ENCODE data around the gene PIK3R4. TPM values are rescaled to one million over a fixed set of nuclear protein-coding genes. Genes with fewer than 3 reads are reported as not detected.

PIK3R4 gene
- total RNA-seq, 1 experiment from 2014 or later = 21.5 TPM

- no peaks in the 10 kb centered on the region for H4K20me1 ChIP-seq (ENCODE audit: low read length)
- TF ChIP-seq, protein P1, sequence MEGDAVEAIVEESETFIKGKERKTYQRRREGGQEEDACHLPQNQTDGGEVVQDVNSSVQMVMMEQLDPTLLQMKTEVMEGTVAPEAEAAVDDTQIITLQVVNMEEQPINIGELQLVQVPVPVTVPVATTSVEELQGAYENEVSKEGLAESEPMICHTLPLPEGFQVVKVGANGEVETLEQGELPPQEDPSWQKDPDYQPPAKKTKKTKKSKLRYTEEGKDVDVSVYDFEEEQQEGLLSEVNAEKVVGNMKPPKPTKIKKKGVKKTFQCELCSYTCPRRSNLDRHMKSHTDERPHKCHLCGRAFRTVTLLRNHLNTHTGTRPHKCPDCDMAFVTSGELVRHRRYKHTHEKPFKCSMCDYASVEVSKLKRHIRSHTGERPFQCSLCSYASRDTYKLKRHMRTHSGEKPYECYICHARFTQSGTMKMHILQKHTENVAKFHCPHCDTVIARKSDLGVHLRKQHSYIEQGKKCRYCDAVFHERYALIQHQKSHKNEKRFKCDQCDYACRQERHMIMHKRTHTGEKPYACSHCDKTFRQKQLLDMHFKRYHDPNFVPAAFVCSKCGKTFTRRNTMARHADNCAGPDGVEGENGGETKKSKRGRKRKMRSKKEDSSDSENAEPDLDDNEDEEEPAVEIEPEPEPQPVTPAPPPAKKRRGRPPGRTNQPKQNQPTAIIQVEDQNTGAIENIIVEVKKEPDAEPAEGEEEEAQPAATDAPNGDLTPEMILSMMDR (conservative IDR thresholded peaks at IDR 0.05; ENCODE audit: low read depth, low read length) = peak; percentile 68
- no peak for TF ChIP-seq EZH2phosphoT487 (IDR thresholded peaks at IDR 0.05; ENCODE audit: borderline replicate concordance, low read length)
- H2AFZ ChIP-seq (ENCODE audit: low read length) = no peak overlapping the region
- H3K27me3 ChIP-seq (ENCODE audit: low read length) = no peaks in the 10 kb centered on the region
- H3F3A ChIP-seq (ENCODE audit: low read length, unreplicated experiment) = no peaks in the 10 kb centered on the region
- ATAC-seq (peak; percentile 31; the same call in 1 of the 2 replicates), DNase-seq (peak; percentile 58)
- no peaks in the 10 kb centered on the region for H3K79me2 ChIP-seq (ENCODE audit: low read length)
- CTCF ChIA-PET = no interaction called here
- POLR2A ChIA-PET (ENCODE audit: unreplicated experiment) = no interaction called here
- no peaks in the 10 kb centered on the region for H3K9me3 ChIP-seq (ENCODE audit: low read length)
- intact Hi-C loops (cut with micrococcal nuclease) = loop anchor here (1.0 kb wide), 1 partner anchor 194 kb away; no protein-coding TSS in a partner anchor
- no peak overlapping the region for H3K27ac ChIP-seq (ENCODE audit: low read length)
- H3K4me2 ChIP-seq (ENCODE audit: low read length) = no peak overlapping the region
- no peaks in the 10 kb centered on the region for H3K4me1 ChIP-seq (ENCODE audit: insufficient read depth, low read length)
- no peak overlapping the region for H3K9ac ChIP-seq (ENCODE audit: low read length)
- no peaks in the 10 kb centered on the region for H3K9me2 ChIP-seq (replicated peaks; ENCODE audit: low read length)
- BruUV-seq (replicated peaks) = no TSS peak
- no peak overlapping the region for H3K4me3 ChIP-seq (ENCODE audit: low read length)
- H3K36me3 ChIP-seq (ENCODE audit: low read depth, low read length) = peaks cover 20% of the 10 kb centered on the region
These were observed 46.9 kb downstream of the PIK3R4 start for GRCh38 chr3:130699765-130700164.

DNA sequence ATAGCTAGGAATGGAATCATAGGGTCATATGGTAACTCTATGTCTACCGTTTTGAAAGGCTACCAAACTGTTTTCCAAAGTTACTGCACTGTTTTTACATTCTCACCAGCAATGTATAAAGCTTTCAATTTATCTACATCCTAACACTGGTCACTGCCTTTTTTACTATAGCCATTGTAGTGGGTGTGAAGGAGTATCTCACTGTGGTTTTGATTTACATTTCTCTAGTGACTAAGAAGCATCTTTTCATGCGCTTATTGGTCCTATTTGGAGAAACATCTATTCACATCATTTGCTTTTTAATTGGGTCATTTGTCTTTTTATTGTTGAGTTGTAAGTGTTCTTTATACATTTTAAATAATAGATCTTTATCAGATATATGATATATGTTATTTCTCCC lies 53.3 kb downstream of the PIK3R4 start:
- no peak for TF ChIP-seq EZH2 (IDR thresholded peaks at IDR 0.05; ENCODE audit: low read length, unreplicated experiment)
- TF ChIP-seq, protein P1 (conservative IDR thresholded peaks at IDR 0.05; ENCODE audit: low read depth, low read length) = no peak
- no peak for TF ChIP-seq EZH2phosphoT487 (IDR thresholded peaks at IDR 0.05; ENCODE audit: borderline replicate concordance, low read length)
- no peak overlapping the region for H2AFZ ChIP-seq (ENCODE audit: low read length)
- intact Hi-C loops (cut with micrococcal nuclease) = no loop called here
- no peaks in the 10 kb centered on the region for H3K9me2 ChIP-seq (replicated peaks; ENCODE audit: low read length)
- DNase-seq (no peak), ATAC-seq (no peak)
- H3K27ac ChIP-seq (ENCODE audit: low read length) = no peak overlapping the region
- no peaks in the 10 kb centered on the region for H3K27me3 ChIP-seq (ENCODE audit: low read length)
- no peak overlapping the region for H3K4me3 ChIP-seq (ENCODE audit: low read length)
- no peaks in the 10 kb centered on the region for H3K79me2 ChIP-seq (ENCODE audit: low read length)
- BruUV-seq (replicated peaks) = no TSS peak
- CTCF ChIA-PET = no interaction called here
- peaks cover 4% of the 10 kb centered on the region for H3F3A ChIP-seq (ENCODE audit: low read length, unreplicated experiment)
- H3K4me2 ChIP-seq (ENCODE audit: low read length) = no peak overlapping the region
- H3K36me3 ChIP-seq (ENCODE audit: low read depth, low read length) = peaks cover 15% of the 10 kb centered on the region; the same call in 1 of the 2 replicates
- H3K9ac ChIP-seq (ENCODE audit: low read length) = no peak overlapping the region
- peaks cover 29% of the 10 kb centered on the region for H3K4me1 ChIP-seq (ENCODE audit: insufficient read depth, low read length)
- no peaks in the 10 kb centered on the region for H4K20me1 ChIP-seq (ENCODE audit: low read length)
- POLR2A ChIA-PET (ENCODE audit: unreplicated experiment) = no interaction called here
- H3K9me3 ChIP-seq (ENCODE audit: low read length) = no peaks in the 10 kb centered on the region

GRCh38 chr3:130692455-130692854 lies 54.2 kb downstream of the PIK3R4 start:
- BruUV-seq (replicated peaks) = no TSS peak
- intact Hi-C loops (cut with micrococcal nuclease) = no loop called here
- CTCF ChIA-PET = no interaction called here
- Histone ChIP-seq H3K36me3 (ENCODE audit: low read depth, low read length) (peaks cover 10% of the 10 kb centered on the region; the same call in 1 of the 2 replicates), H3K9me2 (replicated peaks; ENCODE audit: low read length) (no peaks in the 10 kb centered on the region), H4K20me1 (ENCODE audit: low read length) (no peaks in the 10 kb centered on the region), H3F3A (ENCODE audit: low read length, unreplicated experiment) (peaks cover 4% of the 10 kb centered on the region), H3K9me3 (ENCODE audit: low read length) (no peaks in the 10 kb centered on the region), H3K9ac (ENCODE audit: low read length) (no peak overlapping the region), H2AFZ (ENCODE audit: low read length) (no peak overlapping the region), H3K4me2 (ENCODE audit: low read length) (0 out of 2 replicates have a peak overlapping the region, but pooled peaks have one; percentile 20), H3K4me1 (ENCODE audit: insufficient read depth, low read length) (peaks cover 32% of the 10 kb centered on the region), H3K27me3 (ENCODE audit: low read length) (no peaks in the 10 kb centered on the region), H3K79me2 (ENCODE audit: low read length) (no peaks in the 10 kb centered on the region), H3K4me3 (ENCODE audit: low read length) (no peak overlapping the region), H3K27ac (ENCODE audit: low read length) (0 out of 2 replicates have a peak overlapping the region, but pooled peaks have one; percentile 7)
- POLR2A ChIA-PET (ENCODE audit: unreplicated experiment) = no interaction called here
- peak; percentile 89 for ATAC-seq
- no peak for TF ChIP-seq EZH2phosphoT487 (IDR thresholded peaks at IDR 0.05; ENCODE audit: borderline replicate concordance, low read length)
- TF ChIP-seq EZH2 (IDR thresholded peaks at IDR 0.05; ENCODE audit: low read length, unreplicated experiment) = no peak
- TF ChIP-seq, protein P1 (conservative IDR thresholded peaks at IDR 0.05; ENCODE audit: low read depth, low read length) = no peak
- DNase-seq = peak; percentile 74
